ENCODE results near the gene SUSD6.

Gene SUSD6

GRCh38 chr14:69763761-69764510 is 152.5 kb downstream of the SUSD6 start:
- DNase-seq (ENCODE audit: low read depth), result peak; percentile 56

All from ELR (cell line).